Esophagus squamous epithelium (tissue), 5 donors: ENCODE measurements around the gene RPUSD2. TPM values are rescaled to one million over a fixed set of nuclear protein-coding genes. Genes with fewer than 3 reads are reported as not detected.

Experiments
- DNase-seq: peaks from one replicate; lab custom pipeline; 2025; lab: John Stamatoyannopoulos, UW
- H3K27ac ChIP-seq, 4 donors: fragments of 200-600 bp; sonication (generic); one replicate each; pipeline ENCODE4 v1.5.1; 2016 to 2019; ENCODE audit warnings: mild to moderate bottlenecking in 1 of 4
- H3K27me3 ChIP-seq, 4 donors: fragments of 200-600 bp; sonication (generic); 1 replicate in 3 of 4; 2 replicates in 1 of 4; pipeline versions ENCODE4 v1.5.1 to v1.6.0; 2017 to 2021; ENCODE audit warnings: antibody characterized with exemption in 1 of 4
- H3K36me3 ChIP-seq, 3 donors: fragments of 200-600 bp; sonication (generic); one replicate each; pipeline ENCODE4 v1.5.1; 2016 to 2019
- H3K4me1 ChIP-seq, 3 donors: fragments of 200-600 bp; sonication (generic); one replicate each; pipeline ENCODE4 v1.5.1; 2017 to 2019
- H3K4me3 ChIP-seq, 4 donors: fragments of 200-600 bp; sonication (generic); 1 replicate in 3 of 4; 2 replicates in 1 of 4; pipeline ENCODE4 v1.5.1; 2016 to 2019; ENCODE audit warnings: mild to moderate bottlenecking in 2 of 4, moderate library complexity in 1 of 4
- H3K9me3 ChIP-seq, 3 donors: fragments of 200-600 bp; sonication (generic); one replicate each; pipeline ENCODE4 v1.5.1; 2016 to 2019
- POLR2A ChIP-seq, 4 donors: fragments of 450-650 bp; IDR thresholded peaks; one replicate each; pipeline ENCODE4 v1.6.1; 2017; ENCODE audit warnings: antibody characterized with exemption in 4 of 4, mild to moderate bottlenecking in 4 of 4, moderate library complexity in 3 of 4
- WGBS, 2 donors: methylation state at CpG; one replicate each; pipeline ENCODE4 v1.1.5; 2018; 5-methylcytosine and 5-hydroxymethylcytosine counted together
- intact Hi-C: fragments of 100-400 bp; cut with DNase I; formaldehyde crosslinking; loops from one replicate; pipeline ENCODE4 v1.15.0; 2022
- total RNA-seq, 4 donors: library from RNA; depleted of rRNA; stranded (reverse); fragments of >200 nt; gene quantifications; one replicate each; pipeline ENCODE4 v1.1.0, GENCODE V29; 2016
- TF ChIP-seq, protein P1 (sequence below), 6 experiments: fragments of 450-650 bp in 4 of 6; fragments of 200-600 bp in 2 of 6; sonication (generic) in 2 of 6; IDR thresholded peaks; one replicate each; pipeline ENCODE4 v1.5.1; 2016 to 2019; ENCODE audit warnings: antibody characterized with exemption in 6 of 6, mild to moderate bottlenecking in 4 of 6, moderate library complexity in 4 of 6
- donor health status: DM: yes; HTN: yes; CAD: no.

RPUSD2 gene
- total RNA-seq, 4 donors from 2014 or later = 4.3 to 10.3 (median 6.7) TPM

DNA sequence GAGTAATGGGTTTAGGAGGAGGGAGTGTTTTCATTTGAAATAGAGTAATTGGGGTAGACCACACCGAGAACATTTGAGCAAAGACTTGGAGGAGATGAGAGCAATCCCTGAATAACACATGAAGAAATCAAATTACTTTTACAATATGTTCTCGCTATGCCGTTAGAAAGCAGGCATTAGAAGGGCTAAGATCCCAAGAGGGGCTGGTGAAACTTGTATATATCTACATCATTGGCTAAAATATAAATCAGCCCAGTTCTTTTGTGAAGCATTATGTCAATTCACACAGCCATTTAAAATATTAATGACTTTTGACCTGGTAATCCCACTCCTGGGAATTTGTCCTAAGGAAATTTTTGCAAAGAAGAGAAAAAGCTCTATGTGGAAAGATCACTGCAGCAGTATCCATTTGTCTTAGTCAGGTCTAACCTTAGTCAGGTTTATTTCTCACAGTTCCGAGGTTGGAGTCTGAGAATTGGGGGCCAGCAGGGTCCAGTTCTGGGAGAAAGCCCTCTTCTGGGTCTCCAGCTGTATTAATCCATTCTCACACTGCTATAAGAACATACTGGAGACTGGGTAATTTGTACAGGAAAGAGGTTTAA is 35.2 kb upstream of the RPUSD2 start:
- intact Hi-C loops = no loop called here

DNA sequence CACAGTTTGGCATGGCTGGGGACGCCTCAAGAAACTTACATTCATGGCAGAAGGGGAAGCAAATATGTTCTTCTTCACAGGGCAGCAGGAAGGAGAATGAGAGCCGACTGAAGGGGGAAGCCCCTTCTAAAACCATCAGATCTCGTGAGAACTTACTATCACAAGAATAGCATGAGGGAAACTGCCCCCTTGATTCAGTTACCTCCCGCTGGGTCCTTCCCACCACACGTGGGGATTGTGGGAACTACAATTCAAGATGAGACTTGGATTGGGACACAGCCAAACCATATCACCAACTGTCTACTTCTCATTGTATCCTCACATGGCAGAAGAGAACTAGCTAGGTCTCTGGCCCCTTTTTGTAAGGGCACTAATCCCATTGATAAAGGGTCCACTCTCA is 34.7 kb upstream of the RPUSD2 start:
- no peak overlapping the region for H3K4me3 ChIP-seq
- no peak overlapping the region for H3K27ac ChIP-seq
- intact Hi-C loops = no loop called here
- 59 to 69% methylated on average over 5 of the region's 5 CpGs for WGBS, 2 donors
- peaks cover 0 to 12% (median 0%) of the 10 kb centered on the region in 3 donors for H3K36me3 ChIP-seq
- TF ChIP-seq, protein P1, sequence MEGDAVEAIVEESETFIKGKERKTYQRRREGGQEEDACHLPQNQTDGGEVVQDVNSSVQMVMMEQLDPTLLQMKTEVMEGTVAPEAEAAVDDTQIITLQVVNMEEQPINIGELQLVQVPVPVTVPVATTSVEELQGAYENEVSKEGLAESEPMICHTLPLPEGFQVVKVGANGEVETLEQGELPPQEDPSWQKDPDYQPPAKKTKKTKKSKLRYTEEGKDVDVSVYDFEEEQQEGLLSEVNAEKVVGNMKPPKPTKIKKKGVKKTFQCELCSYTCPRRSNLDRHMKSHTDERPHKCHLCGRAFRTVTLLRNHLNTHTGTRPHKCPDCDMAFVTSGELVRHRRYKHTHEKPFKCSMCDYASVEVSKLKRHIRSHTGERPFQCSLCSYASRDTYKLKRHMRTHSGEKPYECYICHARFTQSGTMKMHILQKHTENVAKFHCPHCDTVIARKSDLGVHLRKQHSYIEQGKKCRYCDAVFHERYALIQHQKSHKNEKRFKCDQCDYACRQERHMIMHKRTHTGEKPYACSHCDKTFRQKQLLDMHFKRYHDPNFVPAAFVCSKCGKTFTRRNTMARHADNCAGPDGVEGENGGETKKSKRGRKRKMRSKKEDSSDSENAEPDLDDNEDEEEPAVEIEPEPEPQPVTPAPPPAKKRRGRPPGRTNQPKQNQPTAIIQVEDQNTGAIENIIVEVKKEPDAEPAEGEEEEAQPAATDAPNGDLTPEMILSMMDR (IDR thresholded peaks at IDR 0.05) = no peak
- no peak for TF ChIP-seq POLR2A (IDR thresholded peaks at IDR 0.05)
- no peak for DNase-seq
- no peaks in the 10 kb centered on the region for H3K4me1 ChIP-seq
- H3K27me3 ChIP-seq = no peaks in the 10 kb centered on the region
- no peaks in the 10 kb centered on the region for H3K9me3 ChIP-seq

More for the DNA sequence above, 35.2 kb upstream of the RPUSD2 start:
- no peaks in the 10 kb centered on the region for H3K4me1 ChIP-seq
- H3K4me3 ChIP-seq = no peak overlapping the region
- WGBS, 2 donors = 86 to 92% methylated on average over 4 of the region's 4 CpGs
- DNase-seq = no peak
- no peaks in the 10 kb centered on the region for H3K9me3 ChIP-seq
- H3K36me3 ChIP-seq = peaks cover 0 to 11% (median 0%) of the 10 kb centered on the region in 3 donors
- H3K27ac ChIP-seq = no peak overlapping the region
- TF ChIP-seq, protein P1 (IDR thresholded peaks at IDR 0.05) = no peak
- no peak for TF ChIP-seq POLR2A (IDR thresholded peaks at IDR 0.05)
- H3K27me3 ChIP-seq = no peaks in the 10 kb centered on the region

GRCh38 chr15:40536501-40536900 is 32.6 kb upstream of the RPUSD2 start:
- Histone ChIP-seq H3K4me1 (no peaks in the 10 kb centered on the region), H3K36me3 (peaks cover 0 to 12% (median 0%) of the 10 kb centered on the region in 3 donors), H3K9me3 (no peaks in the 10 kb centered on the region), H3K4me3 (no peak overlapping the region), H3K27me3 (no peaks in the 10 kb centered on the region), H3K27ac (no peak overlapping the region)
- TF ChIP-seq, protein P1 (IDR thresholded peaks at IDR 0.05) = no peak
- no peak for TF ChIP-seq POLR2A (IDR thresholded peaks at IDR 0.05)
- 76 to 77% methylated on average over 3 to 4 of the region's 5 CpGs for WGBS, 2 donors
- DNase-seq = no peak
- intact Hi-C loops = no loop called here

DNA sequence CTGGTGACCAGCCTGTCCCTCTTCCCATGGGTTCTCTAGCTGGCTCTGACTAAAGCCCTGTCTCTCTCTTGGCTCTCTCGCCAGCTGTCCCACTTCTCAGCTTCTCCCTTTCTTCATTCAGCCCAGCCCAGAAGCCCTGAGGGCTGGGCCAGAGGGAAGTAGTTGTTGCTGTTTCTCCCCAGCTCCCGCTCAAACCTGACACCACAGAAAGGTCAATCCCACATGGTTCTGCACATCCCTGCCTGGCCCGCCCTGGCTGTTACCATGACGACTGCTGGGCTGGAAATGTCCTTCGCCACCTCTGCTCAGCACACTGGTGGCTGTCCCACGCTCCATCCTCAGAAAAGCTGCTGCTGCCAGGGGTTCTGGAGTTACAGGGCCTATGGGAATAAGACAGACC is 30.1 kb upstream of the RPUSD2 start:
- no peaks in the 10 kb centered on the region for H3K9me3 ChIP-seq
- H3K27me3 ChIP-seq = no peaks in the 10 kb centered on the region
- DNase-seq = no peak
- H3K27ac ChIP-seq = no peak overlapping the region
- no peak overlapping the region for H3K4me3 ChIP-seq
- H3K36me3 ChIP-seq = peaks cover 0 to 12% (median 0%) of the 10 kb centered on the region in 3 donors
- TF ChIP-seq POLR2A (IDR thresholded peaks at IDR 0.05) = no peak
- TF ChIP-seq, protein P1 (IDR thresholded peaks at IDR 0.05) = no peak
- 80 to 93% methylated on average over 4 to 6 of the region's 6 CpGs for WGBS, 2 donors
- no peaks in the 10 kb centered on the region for H3K4me1 ChIP-seq
- intact Hi-C loops = no loop called here

DNA sequence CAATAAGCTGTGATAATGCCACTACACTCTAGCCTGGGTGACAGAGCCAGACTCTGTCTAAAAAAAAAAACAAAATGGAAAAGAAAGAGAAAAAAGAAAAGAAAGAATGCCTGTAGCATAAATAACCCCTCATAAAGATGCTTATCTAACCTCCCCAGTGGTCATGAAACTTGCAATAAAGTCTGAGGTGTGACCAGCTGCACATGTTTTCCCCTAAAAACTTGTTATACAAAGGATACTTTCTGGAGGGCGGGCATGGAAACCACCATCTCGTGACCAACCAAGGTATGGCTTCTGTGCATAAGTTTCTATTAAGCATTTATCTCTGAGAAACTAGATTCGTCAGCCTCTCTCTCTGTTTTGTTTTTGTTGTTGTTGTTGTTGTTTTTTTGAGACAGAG is 26.0 kb upstream of the RPUSD2 start:
- H3K36me3 ChIP-seq = peaks cover 0 to 24% (median 4%) of the 10 kb centered on the region in 3 donors
- H3K4me3 ChIP-seq = no peak overlapping the region
- intact Hi-C loops = no loop called here
- H3K27ac ChIP-seq = no peak overlapping the region
- DNase-seq = no peak
- WGBS, 2 donors = 88 to 91% methylated on average over 3 of the region's 3 CpGs
- no peaks in the 10 kb centered on the region for H3K9me3 ChIP-seq
- H3K4me1 ChIP-seq = no peaks in the 10 kb centered on the region
- H3K27me3 ChIP-seq = no peaks in the 10 kb centered on the region
- TF ChIP-seq POLR2A (IDR thresholded peaks at IDR 0.05) = no peak
- TF ChIP-seq, protein P1 (IDR thresholded peaks at IDR 0.05) = no peak
